Dedifferentiated amniotic fluid mesenchymal stem cell (primary cell): ENCODE measurements around the gene OST4.

Experiments
- DNase-seq: peaks from one replicate; pipeline ENCODE4 v3.0.0-alpha.2; 2016; ENCODE audit errors: extremely low spot score

OST4 gene

DNA sequence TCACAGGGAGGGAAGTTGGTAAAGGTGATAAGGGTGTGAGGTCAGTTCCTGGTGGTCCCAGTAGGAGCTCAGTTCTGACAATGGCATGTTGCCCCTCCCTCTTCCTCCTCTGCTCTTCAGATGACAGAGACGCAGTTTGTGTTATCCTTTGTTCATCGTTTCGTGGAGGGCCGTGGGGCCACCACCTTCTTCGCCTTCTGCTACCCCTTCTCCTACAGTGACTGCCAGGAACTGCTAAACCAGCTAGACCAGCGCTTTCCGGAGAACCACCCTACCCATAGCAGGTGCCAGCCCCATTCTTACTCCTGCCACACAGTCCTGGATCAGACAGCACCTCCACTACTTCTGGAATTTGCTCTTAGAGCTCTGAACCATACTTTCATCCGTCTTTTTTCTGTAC is 17.7 kb downstream of the OST4 start:
- no peak for DNase-seq

DNA sequence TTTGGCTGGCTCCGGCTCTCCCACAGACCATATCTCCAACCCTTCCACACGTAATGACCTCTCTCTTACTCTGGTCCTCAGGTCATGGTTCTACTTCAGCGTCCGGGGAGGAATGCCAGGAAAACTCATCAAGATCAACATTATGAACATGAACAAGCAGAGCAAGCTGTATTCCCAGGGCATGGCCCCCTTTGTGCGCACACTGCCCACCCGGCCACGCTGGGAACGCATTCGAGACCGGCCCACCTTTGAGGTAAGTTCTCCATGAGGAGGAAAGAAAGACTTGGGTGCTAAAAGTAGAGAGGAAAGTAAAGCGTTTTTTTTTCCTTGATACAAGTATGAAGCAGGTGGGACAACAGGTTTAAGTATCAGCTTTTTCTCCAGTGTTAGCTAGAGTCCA is 18.1 kb downstream of the OST4 start:
- DNase-seq: no peak

DNA sequence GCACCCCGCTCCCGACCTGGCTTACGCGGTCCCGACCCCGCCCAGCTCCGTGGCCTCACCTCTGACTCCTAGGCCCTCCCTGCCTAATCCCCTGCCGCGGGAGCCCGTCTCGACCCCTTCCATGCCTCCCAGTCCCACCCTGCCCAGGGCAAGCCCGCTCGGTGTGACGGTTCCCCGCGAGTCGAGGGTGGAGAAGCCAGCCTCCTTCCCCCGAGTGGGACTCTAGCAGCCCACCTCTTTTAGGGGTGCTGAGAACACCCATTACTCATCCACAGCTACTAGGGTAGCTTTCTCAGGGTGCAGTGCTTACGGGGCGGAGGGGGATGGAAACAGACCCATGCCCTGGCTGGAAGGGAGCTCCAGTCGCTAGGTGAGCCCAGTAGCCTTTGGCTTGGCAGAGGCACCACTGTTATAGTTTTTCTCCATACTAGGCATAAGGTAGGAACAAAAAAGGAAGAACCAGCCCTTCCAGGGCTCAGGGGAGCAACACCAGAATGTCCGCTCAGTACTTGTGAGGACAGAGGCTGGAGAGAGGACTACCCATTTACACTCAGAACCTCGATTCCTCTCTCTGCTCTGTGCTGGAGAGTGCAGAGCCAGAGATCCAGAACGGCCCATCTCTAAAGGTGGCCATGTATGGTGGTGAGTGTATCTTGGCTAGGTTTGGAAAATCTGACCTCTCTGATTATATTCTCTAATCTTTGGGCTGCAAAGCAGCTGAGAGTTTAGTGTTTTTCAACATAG is 19.4 kb downstream of the OST4 start:
- DNase-seq: no peak

- peak; percentile 87 for DNase-seq
Measured at GRCh38 chr2:27050996-27051901, 20.2 kb downstream of the OST4 start, which contains the start of gene AGBL5. AGBL5 (plus strand) TSS chr2:27051668; CDS start chr2:27052959, 1,291 bp downstream.

- DNase-seq: peak; percentile 97
Measured at GRCh38 chr2:27050281-27050995, 21.0 kb downstream of the OST4 start.

- no peak for DNase-seq
Measured at GRCh38 chr2:27049422-27050280, 21.8 kb downstream of the OST4 start.

DNA sequence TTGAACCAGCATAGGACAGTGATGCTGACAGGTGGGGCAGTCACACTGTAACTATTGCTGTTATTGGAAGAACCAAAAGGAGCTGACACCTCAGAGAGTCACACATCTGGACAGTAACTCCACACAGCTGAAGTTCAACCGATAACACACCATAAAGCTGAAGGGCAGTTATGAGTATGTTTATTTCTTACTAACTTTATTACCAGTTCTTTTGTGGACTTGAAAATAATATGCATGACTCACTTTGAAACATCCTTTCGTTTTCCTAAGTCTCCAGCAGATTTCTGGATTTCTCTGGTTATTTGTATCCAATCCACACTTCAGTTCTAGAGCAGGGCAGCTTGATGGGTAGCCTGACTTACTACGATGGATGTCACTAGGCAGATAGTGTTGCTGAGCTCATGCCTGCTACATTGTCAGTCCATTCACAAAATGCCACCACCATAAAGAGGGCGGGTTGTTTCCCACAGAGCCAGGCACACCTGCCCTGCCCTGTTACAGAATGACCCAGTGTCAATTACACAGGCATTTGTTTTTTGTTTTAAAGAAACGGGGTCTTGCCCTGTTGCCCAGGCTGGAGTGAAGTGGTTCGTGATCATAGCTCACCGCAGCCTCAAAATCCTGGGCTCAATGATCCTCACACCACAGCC is 28.3 kb downstream of the OST4 start:
- DNase-seq: no peak

DNA sequence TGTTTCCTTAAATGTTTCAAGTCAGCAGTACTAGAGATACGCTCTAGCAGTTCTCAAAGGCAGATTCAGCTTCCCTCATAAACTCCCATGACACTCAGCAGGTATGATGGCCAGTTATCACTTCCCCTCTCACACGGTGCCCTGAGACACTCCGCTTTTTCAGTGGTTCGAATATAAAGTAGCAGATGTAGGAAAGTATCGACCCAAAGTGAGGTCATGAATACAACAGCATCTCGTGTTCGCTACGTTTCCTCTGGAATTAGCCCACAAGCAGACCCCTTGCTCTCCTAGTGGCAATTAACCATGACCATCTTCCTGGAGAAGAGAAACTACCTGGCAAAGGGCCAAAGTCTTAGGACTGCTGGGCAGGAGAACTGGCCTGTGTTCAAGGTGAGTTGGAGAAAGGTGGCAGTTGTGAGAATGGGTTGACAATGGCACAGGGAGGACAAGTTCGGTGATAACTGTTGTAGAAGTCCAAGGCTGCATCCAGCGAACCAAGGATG is 29.2 kb downstream of the OST4 start:
- DNase-seq: no peak

DNA sequence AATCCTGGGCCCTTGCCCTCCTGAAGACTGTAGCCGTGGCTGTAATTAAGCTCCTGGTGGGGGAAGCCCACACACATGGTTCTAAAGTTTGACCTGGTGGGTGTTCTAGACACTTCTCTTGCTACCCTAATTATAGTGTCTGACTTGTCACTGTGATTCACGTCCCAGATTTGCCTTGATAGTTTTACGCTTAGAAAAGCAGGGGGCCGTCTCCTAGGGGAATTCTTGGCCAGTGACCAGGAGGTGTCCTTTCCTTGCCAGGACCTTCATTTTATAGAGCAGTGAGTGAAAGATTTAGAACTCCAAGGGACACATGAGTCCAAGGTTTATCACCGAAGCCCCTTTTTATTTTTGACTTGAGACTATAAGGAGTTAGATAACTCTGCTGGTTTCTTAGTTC is 29.7 kb downstream of the OST4 start:
- DNase-seq: no peak

DNA sequence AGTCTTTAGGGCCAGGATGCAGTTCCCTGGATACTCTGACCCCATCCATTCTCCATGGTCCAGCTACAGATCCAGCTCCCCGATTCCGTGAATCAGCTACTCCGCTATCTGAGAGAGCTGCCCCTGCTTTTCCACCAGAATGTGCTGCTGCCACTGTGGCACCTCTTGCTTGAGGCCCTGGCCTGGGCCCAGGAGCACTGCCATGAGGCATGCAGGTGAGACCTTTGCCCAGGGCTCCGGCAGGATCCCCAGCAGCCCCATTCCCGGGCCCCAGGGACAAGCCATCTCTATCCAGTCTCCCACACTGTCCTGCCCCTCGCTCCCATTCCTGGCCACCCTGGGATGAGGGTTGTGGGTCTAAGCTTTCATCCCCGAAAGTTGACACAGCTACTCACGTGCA is 31.2 kb downstream of the OST4 start:
- no peak for DNase-seq

DNA sequence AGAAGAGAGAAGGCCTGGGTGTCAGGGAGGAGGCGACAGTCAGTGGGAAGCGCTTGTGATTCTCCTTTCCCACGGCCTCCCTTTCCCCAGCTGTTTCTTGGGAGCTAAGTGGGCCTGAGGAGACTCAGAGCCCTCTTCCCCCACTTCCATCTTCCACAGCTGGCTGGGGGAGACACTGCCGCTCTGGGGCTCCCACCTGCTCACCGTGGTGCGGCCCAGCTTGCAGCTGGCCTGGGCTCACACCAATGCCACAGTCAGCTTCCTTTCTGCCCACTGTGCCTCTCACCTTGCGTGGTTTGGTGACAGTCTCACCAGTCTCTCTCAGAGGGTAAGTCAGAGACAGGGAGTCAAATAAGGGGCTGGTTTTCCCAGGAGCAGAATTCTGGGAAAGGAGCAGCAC is 31.6 kb downstream of the OST4 start:
- DNase-seq: no peak

- no peak for DNase-seq
Measured at GRCh38 chr2:27039426-27039825, 32.0 kb downstream of the OST4 start.

DNA sequence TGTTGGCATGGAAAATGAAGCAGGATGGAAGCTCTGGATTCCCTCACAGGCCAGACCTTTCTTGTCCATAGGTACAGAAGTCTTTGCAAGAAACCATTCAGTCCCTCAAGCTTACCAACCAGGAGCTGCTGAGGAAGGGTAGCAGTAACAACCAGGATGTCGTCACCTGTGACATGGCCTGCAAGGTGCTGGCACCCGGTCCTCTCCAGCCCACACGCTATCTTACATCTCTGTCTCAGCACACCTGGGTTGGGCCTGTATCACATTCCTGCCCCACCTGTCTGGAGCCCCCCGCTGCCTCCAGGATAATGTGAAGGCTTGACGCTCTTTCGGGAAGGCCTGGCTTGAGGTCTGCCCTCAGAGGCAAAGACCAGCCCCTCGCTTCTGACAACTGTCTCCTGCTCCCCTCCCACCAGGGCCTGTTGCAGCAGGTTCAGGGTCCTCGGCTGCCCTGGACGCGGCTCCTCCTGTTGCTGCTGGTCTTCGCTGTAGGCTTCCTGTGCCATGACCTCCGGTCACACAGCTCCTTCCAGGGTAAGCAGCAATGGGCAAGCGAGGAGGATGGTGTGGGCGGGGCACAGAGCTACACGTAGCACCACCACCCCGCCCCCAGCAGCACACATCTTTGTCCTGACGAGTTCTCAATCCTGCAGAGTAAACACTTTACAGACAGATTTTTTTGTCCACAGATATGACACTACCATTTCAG is 32.7 kb downstream of the OST4 start:
- no peak for DNase-seq

DNA sequence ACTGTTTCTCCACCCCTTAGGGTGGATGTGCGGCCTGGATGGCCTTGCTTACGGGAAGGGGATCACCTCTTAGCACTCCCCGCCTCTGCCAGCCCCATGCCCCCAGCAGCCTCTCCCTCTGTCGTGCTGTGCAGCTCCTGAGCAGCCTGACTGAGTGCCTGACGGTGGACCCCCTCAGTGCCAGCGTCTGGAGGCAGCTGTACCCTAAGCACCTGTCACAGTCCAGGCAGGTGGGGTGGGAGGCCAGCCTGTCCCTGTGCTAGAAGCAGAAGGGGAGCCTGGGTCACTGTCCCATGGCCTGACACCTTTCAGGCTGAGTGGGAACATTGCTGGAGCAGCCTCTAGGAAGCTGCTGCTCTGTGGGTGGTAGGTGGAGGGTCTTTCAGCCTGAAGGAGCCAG is 33.4 kb downstream of the OST4 start:
- DNase-seq: no peak

DNA sequence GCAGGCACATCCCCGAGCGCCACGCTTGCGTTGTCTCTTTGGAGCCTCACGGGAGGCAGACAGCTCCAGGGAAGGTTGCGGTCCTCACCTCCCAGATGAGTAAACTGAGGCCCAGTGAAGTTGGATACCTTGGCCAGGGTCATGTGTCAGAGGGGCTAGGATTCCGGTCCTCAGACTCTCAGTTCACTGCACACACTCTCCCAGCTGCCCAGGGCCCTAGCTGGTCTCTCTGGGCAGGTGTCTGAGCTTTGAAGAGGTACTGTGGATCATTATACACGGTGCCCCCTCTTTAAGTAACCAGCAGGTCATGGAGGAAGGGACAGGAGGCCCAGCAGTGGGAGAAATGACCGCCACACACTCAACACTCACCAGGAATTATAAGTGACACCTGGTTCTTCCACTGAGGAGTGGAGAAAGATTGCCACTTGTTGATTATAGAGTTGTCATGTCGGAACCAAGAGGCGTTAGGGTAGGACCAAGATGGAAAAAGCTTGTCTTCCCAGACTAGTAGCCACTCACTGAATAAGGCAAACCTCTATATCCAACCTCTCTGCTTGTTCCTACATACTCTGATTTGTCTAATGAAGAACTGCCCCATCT is 38.1 kb downstream of the OST4 start:
- DNase-seq: no peak

DNA sequence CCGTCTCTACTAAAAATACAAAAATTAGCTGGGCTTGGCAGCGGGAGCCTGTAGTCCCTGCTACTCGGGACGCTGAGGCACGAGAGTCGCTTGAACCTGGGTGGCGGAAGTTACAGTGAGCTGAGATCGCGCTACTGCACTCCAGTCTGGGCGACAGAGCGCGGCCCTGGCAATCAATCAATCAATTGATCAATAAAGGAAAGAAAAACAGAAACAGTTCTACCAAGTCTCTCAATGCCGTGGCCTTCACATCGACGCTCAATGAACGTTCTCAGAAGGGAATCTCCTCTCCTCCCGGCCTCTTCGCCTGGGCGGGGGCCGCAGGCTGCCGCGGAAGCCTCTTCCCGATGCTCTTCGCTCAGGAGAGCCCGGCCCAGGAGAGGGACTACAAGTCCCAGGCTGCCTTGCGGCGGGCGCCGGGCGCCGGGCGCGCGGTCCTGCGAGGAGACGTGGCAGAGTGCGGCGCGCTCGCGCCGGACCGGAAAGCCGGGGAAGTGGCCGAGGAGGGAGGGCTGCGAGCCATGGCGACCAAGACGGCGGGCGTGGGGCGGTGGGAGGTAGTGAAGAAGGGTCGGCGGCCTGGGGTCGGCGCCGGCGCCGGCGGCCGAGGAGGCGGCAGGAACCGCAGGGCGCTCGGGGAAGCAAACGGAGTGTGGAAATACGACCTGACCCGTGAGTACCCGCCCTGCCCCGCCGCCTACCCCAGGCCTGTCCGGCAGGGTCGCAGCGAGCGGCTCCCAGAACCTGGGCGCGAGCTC is 38.8 kb downstream of the OST4 start, which contains the start of gene TMEM214:
Gene TMEM214 (plus strand): TSS at position 471 of the 758 bp plus-strand sequence. CDS start 51 bp downstream, at position 522.
- DNase-seq: peak; percentile 78

- DNase-seq: no peak
Measured at GRCh38 chr2:27029051-27029450, 42.4 kb downstream of the OST4 start.

- no peak for DNase-seq
Measured at GRCh38 chr2:27027211-27027651, 44.2 kb downstream of the OST4 start.
